SK-N-SH (cell line): ENCODE measurements around the gene PUS10. TPM values are rescaled to one million over a fixed set of nuclear protein-coding genes. Genes with fewer than 3 reads are reported as not detected.

Experiments
- CTCF ChIA-PET: fragments of 300-600, 350-600 bp; formaldehyde crosslinking; extraction: SDS; loops from one replicate; lab custom pipeline; 2021; lab: Yijun Ruan, JAX
- POLR2A ChIA-PET: fragments of 350-600 bp; sonication (Branson Sonifier 250); formaldehyde crosslinking; extraction: SDS; loops from one replicate; lab custom pipeline; 2020; ENCODE audit warnings: antibody characterized with exemption, inconsistent platforms; lab: Yijun Ruan, JAX
- DNase-seq: peaks from one replicate; pipeline ENCODE4 v3.0.0; 2012
- H2AFZ ChIP-seq: fragments of 200-600 bp; sonication (generic); 2 replicates; pipeline ENCODE4 v1.8.1; 2016; ENCODE audit warnings: antibody characterized with exemption, mild to moderate bottlenecking, low read depth
- H3F3A ChIP-seq: fragments of 200-600 bp; sonication (generic); replicated peaks from 2 replicates; pipeline ENCODE3; 2016; ENCODE audit warnings: antibody characterized with exemption, mild to moderate bottlenecking; ENCODE audit not compliant: insufficient read depth
- H3K27ac ChIP-seq, 2 experiments: fragments of 200-500 bp in 1 of 2; fragments of 200-600 bp in 1 of 2; sonication (Bioruptor generic) in 1 of 2; sonication (generic), shearing (Covaris generic) in 1 of 2; 2 replicates each; pipeline versions ENCODE4 v1.5.1 to v1.6.1; 2014 to 2016; ENCODE audit warnings: low read depth in 2 of 2, inconsistent platforms in 1 of 2, low read length in 1 of 2, mild to moderate bottlenecking in 1 of 2, mixed read lengths in 1 of 2
- H3K27me3 ChIP-seq: fragments of 200-600 bp; sonication (generic), shearing (Covaris generic); 2 replicates; pipeline ENCODE4 v1.6.1; 2016; ENCODE audit warnings: mixed run types; ENCODE audit not compliant: insufficient read depth
- H3K36me3 ChIP-seq, 2 experiments: fragments of 200-500 bp in 1 of 2; fragments of 200-600 bp in 1 of 2; sonication (Bioruptor generic) in 1 of 2; sonication (generic) in 1 of 2; replicated peaks in 1 of 2; 2 replicates each; pipeline versions ENCODE3 to v1.5.1; 2014 to 2016; ENCODE audit warnings: low read length in 1 of 2, mild to moderate bottlenecking in 1 of 2; ENCODE audit not compliant: insufficient read depth in 2 of 2, control insufficient read depth in 1 of 2
- H3K4me1 ChIP-seq, 2 experiments: fragments of 200-500 bp in 1 of 2; fragments of 200-600 bp in 1 of 2; sonication (Bioruptor generic) in 1 of 2; sonication (generic), shearing (Covaris generic) in 1 of 2; 2 replicates each; pipeline versions ENCODE4 v1.5.1 to v1.6.1; 2014 to 2016; ENCODE audit warnings: low read depth in 1 of 2, low read length in 1 of 2, mixed run types in 1 of 2; ENCODE audit not compliant: insufficient read depth in 2 of 2, control insufficient read depth in 1 of 2
- H3K4me2 ChIP-seq: fragments of 200-600 bp; sonication (generic), shearing (Covaris generic); 2 replicates; pipeline ENCODE4 v1.6.1; 2017; ENCODE audit warnings: mixed run types
- H3K4me3 ChIP-seq, 2 experiments: fragments of 200-500 bp in 1 of 2; fragments of 200-600 bp in 1 of 2; sonication (Bioruptor generic) in 1 of 2; sonication (generic), shearing (Covaris generic) in 1 of 2; 2 replicates each; pipeline versions ENCODE4 v1.5.1 to v1.8.1; 2014 to 2016; ENCODE audit warnings: low read depth in 2 of 2, inconsistent platforms in 1 of 2, low read length in 1 of 2, mild to moderate bottlenecking in 1 of 2, mixed read lengths in 1 of 2, moderate library complexity in 1 of 2
- H3K79me2 ChIP-seq: fragments of 200-600 bp; sonication (generic); 2 replicates; pipeline ENCODE4 v1.8.1; 2017; ENCODE audit warnings: mild to moderate bottlenecking; ENCODE audit not compliant: insufficient read depth
- H3K9ac ChIP-seq: fragments of 200-600 bp; sonication (generic); 2 replicates; pipeline ENCODE4 v1.6.1; 2017; ENCODE audit warnings: mixed run types
- H3K9me2 ChIP-seq: fragments of 200-600 bp; sonication (generic); 2 replicates; pipeline ENCODE4 v1.6.1; 2017; ENCODE audit warnings: mixed run types
- H3K9me3 ChIP-seq: fragments of 200-600 bp; sonication (generic); 2 replicates; pipeline ENCODE4 v1.6.1; 2017; ENCODE audit warnings: mixed run types, mild to moderate bottlenecking, moderate library complexity
- H4K20me1 ChIP-seq: fragments of 200-600 bp; sonication (generic); 2 replicates; pipeline ENCODE4 v1.6.1; 2017; ENCODE audit warnings: mild to moderate bottlenecking, mixed run types; ENCODE audit not compliant: insufficient read depth
- MEF2A ChIP-seq: IDR thresholded peaks from 2 replicates; pipeline ENCODE4 v1.4.0; 2012; ENCODE audit warnings: low read depth, borderline replicate concordance
- RAD21 ChIP-seq: IDR thresholded peaks from 2 replicates; pipeline ENCODE4 v1.6.1; 2012; ENCODE audit warnings: mild to moderate bottlenecking, low read length
- SIN3A ChIP-seq: IDR thresholded peaks from 2 replicates; pipeline ENCODE4 v1.6.1; 2012; ENCODE audit warnings: low read depth, mild to moderate bottlenecking, low read length, moderate library complexity, borderline replicate concordance
- ZBTB33 ChIP-seq: IDR thresholded peaks from 2 replicates; pipeline ENCODE4 v1.4.0; 2012; ENCODE audit warnings: low read depth, borderline replicate concordance
- WGBS: methylation state at CpG from one replicate; pipeline ENCODE4 v1.1.6; 2017; ENCODE audit warnings: low lambda C conversion rate; 5-methylcytosine and 5-hydroxymethylcytosine counted together
- polyA plus RNA-seq, 3 experiments: library from polyadenylated mRNA; depleted of rRNA; stranded (reverse); fragments of >200 nt; gene quantifications; 2 replicates each; pipeline ENCODE4 v1.2.3, GENCODE V29; 2012
- TF ChIP-seq, protein P1 (sequence below): fragments of 150-350 bp; IDR thresholded peaks from 2 replicates; pipeline ENCODE4 v1.6.1; 2016; ENCODE audit warnings: mild to moderate bottlenecking, low read depth, low read length
- TF ChIP-seq, protein P2 (sequence below): fragments of 150-350 bp; IDR thresholded peaks from 2 replicates; pipeline ENCODE4 v1.6.1; 2017; ENCODE audit warnings: antibody characterized with exemption, low read length, low read depth, borderline replicate concordance

PUS10 gene
- polyA plus RNA-seq, 1 of the 3 experiments (the other 2 are of a cell fraction): 2.8 TPM

DNA sequence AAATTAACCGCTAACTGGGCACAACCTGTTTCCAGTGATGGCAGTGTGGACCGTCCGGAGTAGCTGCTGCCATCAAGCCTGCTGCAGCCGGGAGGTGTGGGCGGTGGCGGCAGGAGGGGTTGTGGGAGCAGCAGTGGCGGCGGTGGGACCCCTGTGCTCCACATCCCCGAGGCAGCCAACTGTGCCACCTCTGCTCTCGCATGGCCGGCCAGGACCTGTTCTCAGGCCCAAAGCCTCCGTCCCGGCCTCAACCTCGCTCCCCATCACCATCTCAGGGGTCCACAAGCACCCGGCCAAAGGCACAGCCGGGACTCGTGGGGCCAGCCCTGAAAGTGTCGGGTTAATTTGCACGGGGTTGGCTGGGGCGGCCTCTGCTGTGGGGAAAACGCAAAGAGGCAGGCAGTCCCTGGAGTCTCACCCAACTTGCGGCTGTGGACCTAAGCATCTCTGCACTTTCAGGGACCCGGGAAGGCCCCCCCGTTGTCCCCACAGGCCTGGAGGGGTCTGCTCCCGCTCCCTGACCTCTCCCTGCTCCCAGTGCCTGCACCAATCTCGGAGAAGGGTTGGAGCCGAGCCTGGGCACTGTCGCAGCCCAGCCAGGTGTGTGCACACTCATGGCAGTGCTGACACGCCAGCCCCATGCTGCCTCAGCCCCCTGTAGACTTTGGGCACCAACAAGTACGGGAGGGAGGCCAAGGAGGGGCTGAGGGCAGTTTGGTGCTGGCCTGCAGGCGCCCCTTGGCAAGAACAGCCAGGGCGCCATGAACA, 45.0 kb downstream of the PUS10 start:
- CTCF ChIA-PET: no interaction called here
- H3K4me3 ChIP-seq: no peak overlapping the region

More for the DNA sequence above, 45.0 kb downstream of the PUS10 start:
- H3K4me2 ChIP-seq: no peak overlapping the region
- 90% methylated on average over 18 of the region's 32 CpGs for WGBS
- POLR2A ChIA-PET: no interaction called here
- H2AFZ ChIP-seq: no peak overlapping the region
- no peak for DNase-seq
- no peak overlapping the region for H3K9ac ChIP-seq
- no peaks in the 10 kb centered on the region for H3K79me2 ChIP-seq
- no peaks in the 10 kb centered on the region for H3F3A ChIP-seq
- H3K9me3 ChIP-seq: no peaks in the 10 kb centered on the region
- H3K36me3 ChIP-seq: no peaks in the 10 kb centered on the region
- no peaks in the 10 kb centered on the region; a peak in 1 of 4 replicates for H3K4me1 ChIP-seq
- H3K27ac ChIP-seq: no peak overlapping the region
- H3K9me2 ChIP-seq: no peaks in the 10 kb centered on the region
- TF ChIP-seq, protein P1, sequence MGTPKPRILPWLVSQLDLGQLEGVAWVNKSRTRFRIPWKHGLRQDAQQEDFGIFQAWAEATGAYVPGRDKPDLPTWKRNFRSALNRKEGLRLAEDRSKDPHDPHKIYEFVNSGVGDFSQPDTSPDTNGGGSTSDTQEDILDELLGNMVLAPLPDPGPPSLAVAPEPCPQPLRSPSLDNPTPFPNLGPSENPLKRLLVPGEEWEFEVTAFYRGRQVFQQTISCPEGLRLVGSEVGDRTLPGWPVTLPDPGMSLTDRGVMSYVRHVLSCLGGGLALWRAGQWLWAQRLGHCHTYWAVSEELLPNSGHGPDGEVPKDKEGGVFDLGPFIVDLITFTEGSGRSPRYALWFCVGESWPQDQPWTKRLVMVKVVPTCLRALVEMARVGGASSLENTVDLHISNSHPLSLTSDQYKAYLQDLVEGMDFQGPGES: no peak
- TF ChIP-seq ZBTB33: no peak
- TF ChIP-seq MEF2A: no peak
- TF ChIP-seq RAD21: no peak
- TF ChIP-seq, protein P2, sequence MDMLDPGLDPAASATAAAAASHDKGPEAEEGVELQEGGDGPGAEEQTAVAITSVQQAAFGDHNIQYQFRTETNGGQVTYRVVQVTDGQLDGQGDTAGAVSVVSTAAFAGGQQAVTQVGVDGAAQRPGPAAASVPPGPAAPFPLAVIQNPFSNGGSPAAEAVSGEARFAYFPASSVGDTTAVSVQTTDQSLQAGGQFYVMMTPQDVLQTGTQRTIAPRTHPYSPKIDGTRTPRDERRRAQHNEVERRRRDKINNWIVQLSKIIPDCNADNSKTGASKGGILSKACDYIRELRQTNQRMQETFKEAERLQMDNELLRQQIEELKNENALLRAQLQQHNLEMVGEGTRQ: no peak
- TF ChIP-seq SIN3A: no peak
- H4K20me1 ChIP-seq: no peaks in the 10 kb centered on the region
- H3K27me3 ChIP-seq: no peaks in the 10 kb centered on the region
